ENCODE measurements around the gene OVOL3. TPM values are rescaled to one million over a fixed set of nuclear protein-coding genes. Genes with fewer than 3 reads are reported as not detected.

OVOL3 gene
- total and polyA plus RNA-seq, 4 donors: not detected

DNA sequence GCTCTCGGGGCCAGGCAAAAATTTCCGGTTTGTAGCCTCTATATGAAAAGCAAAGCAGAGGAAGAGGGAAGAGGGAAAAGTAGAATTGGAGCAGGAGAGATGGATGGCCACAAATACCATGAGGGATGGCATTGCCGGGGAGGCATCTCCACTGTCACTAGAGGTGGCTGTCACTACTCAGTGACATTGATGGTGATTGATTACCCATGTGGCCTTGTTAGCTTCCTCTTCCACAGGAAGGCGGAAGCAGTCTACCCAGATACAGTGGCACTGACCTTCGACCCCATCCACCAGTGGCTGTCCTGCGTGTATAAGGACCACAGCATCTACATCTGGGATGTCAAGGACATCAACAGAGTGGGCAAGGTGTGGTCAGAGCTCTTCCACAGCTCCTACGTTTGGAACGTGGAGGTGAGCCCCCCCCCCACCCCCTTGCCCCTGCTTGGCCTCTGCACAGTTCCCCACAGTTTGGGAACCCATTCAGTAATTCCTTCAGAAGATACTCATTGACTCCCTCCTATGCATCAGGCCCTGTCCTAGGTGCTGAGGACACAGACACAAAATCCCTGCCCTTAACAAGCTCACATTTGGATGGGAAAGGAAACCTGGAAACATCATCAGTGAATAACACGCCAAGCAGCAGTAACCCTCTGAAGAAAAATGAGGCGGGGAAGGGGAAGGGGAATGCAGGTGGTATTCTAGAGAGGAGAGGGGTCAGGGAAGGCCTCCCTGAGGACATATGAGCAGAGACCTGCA is 37.6 kb upstream of the OVOL3 start (continued):
- TF ChIP-seq YY1 (IDR thresholded peaks at IDR 0.05): no peak
- TF ChIP-seq, protein P1, sequence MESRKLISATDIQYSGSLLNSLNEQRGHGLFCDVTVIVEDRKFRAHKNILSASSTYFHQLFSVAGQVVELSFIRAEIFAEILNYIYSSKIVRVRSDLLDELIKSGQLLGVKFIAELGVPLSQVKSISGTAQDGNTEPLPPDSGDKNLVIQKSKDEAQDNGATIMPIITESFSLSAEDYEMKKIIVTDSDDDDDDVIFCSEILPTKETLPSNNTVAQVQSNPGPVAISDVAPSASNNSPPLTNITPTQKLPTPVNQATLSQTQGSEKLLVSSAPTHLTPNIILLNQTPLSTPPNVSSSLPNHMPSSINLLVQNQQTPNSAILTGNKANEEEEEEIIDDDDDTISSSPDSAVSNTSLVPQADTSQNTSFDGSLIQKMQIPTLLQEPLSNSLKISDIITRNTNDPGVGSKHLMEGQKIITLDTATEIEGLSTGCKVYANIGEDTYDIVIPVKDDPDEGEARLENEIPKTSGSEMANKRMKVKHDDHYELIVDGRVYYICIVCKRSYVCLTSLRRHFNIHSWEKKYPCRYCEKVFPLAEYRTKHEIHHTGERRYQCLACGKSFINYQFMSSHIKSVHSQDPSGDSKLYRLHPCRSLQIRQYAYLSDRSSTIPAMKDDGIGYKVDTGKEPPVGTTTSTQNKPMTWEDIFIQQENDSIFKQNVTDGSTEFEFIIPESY (IDR thresholded peaks at IDR 0.05): no peak
- no peak for TF ChIP-seq GABPA (IDR thresholded peaks at IDR 0.05 in 1 of 2, conservative IDR thresholded peaks at IDR 0.05 in 1 of 2)
- TF ChIP-seq, protein P2, sequence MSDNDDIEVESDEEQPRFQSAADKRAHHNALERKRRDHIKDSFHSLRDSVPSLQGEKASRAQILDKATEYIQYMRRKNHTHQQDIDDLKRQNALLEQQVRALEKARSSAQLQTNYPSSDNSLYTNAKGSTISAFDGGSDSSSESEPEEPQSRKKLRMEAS (IDR thresholded peaks at IDR 0.05): no peak
- no peak for TF ChIP-seq HNF4G (IDR thresholded peaks at IDR 0.05)

DNA sequence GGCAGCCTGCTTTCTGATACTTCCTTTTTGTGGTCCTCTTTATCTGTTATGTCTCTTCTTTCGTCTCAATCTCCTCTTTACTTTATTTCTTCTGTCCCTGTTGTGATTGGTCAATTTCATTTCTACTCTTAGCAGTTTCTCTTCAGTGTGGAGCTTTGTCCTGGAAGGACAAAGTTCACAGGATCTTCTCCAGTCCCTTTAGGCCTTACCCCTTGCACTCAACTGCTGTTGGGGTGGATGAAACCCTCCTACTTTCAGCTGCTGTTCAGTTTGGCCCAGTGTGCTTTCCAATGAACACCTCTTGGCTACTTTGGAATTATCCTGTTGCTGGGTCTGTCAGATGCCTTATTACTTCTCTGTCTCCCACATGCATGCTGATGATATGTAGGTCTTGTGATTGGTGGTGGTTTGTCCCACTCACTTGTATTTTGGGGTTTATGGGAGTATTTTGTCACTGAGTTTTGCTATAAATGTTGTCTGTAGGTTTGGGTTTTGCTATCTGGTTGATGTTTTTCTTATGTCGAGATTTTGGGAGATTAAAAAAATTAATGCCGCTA is 31.5 kb upstream of the OVOL3 start:
- Histone ChIP-seq H3K9me3 (ENCODE audit: control insufficient read depth in 4 of 4, low read length in 3 of 4) (no peaks in the 10 kb centered on the region), H3K27ac (ENCODE audit: low read depth in 1 of 2, low read length in 2 of 2) (no peak overlapping the region), H3K4me1 (ENCODE audit: control insufficient read depth in 4 of 4, insufficient read depth in 4 of 4, low read length in 3 of 4) (no peaks in the 10 kb centered on the region), H3K36me3 (ENCODE audit: control insufficient read depth in 4 of 4, insufficient read depth in 3 of 4, low read depth in 1 of 4, low read length in 3 of 4) (peaks cover 0 to 2% (median 0%) of the 10 kb centered on the region in 4 donors), H3K4me3 (ENCODE audit: low read depth in 1 of 3, low read length in 3 of 3) (no peak overlapping the region), H3K9ac (ENCODE audit: low read depth in 1 of 2, low read length in 2 of 2) (no peak overlapping the region), H3K27me3 (ENCODE audit: control insufficient read depth in 4 of 4, insufficient read depth in 4 of 4, low read length in 3 of 4) (no peaks in the 10 kb centered on the region)
- TF ChIP-seq EGR1 (IDR thresholded peaks at IDR 0.05; ENCODE audit: low read depth in 2 of 2): no peak
- TF ChIP-seq HNF4A (conservative IDR thresholded peaks at IDR 0.05): peak in 1 of 2 donors; percentile 10
- 90% methylated on average over 3 of the region's 3 CpGs for WGBS
- DNase-seq (ENCODE audit: low spot score): no peak

DNA sequence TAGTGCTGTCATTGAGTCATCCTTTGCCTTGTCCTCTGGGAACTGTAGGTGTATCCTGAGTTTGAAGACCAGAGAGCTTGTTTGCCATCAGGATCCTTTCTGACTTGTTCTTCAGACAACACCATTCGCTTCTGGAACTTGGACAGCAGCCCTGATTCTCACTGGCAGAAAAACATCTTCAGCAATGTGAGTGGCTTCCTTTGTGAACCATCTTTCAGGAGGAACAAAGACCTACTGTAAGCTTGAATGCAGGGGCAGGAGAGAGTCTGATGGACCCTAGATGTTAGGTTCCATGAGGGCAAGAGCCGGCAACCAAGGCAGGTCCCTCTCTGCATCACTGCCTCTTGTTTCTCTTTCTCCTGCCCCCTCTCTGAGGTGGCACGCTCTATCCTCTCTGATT is 29.6 kb upstream of the OVOL3 start:
- 95% methylated on average over 3 of the region's 3 CpGs for WGBS
- TF ChIP-seq, protein P1 (IDR thresholded peaks at IDR 0.05): no peak
- TF ChIP-seq, protein P3, sequence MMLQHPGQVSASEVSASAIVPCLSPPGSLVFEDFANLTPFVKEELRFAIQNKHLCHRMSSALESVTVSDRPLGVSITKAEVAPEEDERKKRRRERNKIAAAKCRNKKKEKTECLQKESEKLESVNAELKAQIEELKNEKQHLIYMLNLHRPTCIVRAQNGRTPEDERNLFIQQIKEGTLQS (IDR thresholded peaks at IDR 0.05): no peak
- TF ChIP-seq, protein P2 (IDR thresholded peaks at IDR 0.05): no peak
- no peak for TF ChIP-seq FOXA1 (IDR thresholded peaks at IDR 0.05)
- TF ChIP-seq, protein P4, sequence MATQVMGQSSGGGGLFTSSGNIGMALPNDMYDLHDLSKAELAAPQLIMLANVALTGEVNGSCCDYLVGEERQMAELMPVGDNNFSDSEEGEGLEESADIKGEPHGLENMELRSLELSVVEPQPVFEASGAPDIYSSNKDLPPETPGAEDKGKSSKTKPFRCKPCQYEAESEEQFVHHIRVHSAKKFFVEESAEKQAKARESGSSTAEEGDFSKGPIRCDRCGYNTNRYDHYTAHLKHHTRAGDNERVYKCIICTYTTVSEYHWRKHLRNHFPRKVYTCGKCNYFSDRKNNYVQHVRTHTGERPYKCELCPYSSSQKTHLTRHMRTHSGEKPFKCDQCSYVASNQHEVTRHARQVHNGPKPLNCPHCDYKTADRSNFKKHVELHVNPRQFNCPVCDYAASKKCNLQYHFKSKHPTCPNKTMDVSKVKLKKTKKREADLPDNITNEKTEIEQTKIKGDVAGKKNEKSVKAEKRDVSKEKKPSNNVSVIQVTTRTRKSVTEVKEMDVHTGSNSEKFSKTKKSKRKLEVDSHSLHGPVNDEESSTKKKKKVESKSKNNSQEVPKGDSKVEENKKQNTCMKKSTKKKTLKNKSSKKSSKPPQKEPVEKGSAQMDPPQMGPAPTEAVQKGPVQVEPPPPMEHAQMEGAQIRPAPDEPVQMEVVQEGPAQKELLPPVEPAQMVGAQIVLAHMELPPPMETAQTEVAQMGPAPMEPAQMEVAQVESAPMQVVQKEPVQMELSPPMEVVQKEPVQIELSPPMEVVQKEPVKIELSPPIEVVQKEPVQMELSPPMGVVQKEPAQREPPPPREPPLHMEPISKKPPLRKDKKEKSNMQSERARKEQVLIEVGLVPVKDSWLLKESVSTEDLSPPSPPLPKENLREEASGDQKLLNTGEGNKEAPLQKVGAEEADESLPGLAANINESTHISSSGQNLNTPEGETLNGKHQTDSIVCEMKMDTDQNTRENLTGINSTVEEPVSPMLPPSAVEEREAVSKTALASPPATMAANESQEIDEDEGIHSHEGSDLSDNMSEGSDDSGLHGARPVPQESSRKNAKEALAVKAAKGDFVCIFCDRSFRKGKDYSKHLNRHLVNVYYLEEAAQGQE (IDR thresholded peaks at IDR 0.05): no peak
- no peak for TF ChIP-seq EGR1 (IDR thresholded peaks at IDR 0.05; ENCODE audit: low read depth in 2 of 2)
- TF ChIP-seq HNF4A (conservative IDR thresholded peaks at IDR 0.05): no peak
- TF ChIP-seq FOXA2 (IDR thresholded peaks at IDR 0.05): no peak
- no peak for TF ChIP-seq RAD21 (IDR thresholded peaks at IDR 0.05)
- no peak for TF ChIP-seq NR2F2 (IDR thresholded peaks at IDR 0.05)
- no peak for TF ChIP-seq YY1 (IDR thresholded peaks at IDR 0.05)
- TF ChIP-seq RXRA (IDR thresholded peaks at IDR 0.05): no peak
- TF ChIP-seq TAF1 (conservative IDR thresholded peaks at IDR 0.05): no peak
- TF ChIP-seq HNF4G (IDR thresholded peaks at IDR 0.05): no peak
- no peak for TF ChIP-seq SP1 (IDR thresholded peaks at IDR 0.05)
- no peak for TF ChIP-seq JUND (IDR thresholded peaks at IDR 0.05)
- no peak for TF ChIP-seq GABPA (IDR thresholded peaks at IDR 0.05 in 1 of 2, conservative IDR thresholded peaks at IDR 0.05 in 1 of 2)
- TF ChIP-seq, protein P5, sequence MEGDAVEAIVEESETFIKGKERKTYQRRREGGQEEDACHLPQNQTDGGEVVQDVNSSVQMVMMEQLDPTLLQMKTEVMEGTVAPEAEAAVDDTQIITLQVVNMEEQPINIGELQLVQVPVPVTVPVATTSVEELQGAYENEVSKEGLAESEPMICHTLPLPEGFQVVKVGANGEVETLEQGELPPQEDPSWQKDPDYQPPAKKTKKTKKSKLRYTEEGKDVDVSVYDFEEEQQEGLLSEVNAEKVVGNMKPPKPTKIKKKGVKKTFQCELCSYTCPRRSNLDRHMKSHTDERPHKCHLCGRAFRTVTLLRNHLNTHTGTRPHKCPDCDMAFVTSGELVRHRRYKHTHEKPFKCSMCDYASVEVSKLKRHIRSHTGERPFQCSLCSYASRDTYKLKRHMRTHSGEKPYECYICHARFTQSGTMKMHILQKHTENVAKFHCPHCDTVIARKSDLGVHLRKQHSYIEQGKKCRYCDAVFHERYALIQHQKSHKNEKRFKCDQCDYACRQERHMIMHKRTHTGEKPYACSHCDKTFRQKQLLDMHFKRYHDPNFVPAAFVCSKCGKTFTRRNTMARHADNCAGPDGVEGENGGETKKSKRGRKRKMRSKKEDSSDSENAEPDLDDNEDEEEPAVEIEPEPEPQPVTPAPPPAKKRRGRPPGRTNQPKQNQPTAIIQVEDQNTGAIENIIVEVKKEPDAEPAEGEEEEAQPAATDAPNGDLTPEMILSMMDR (IDR thresholded peaks at IDR 0.05; ENCODE audit: low read depth, low read length, missing input control): no peak

More for the DNA sequence above, 29.6 kb upstream of the OVOL3 start:
- Histone ChIP-seq H3K9ac (ENCODE audit: low read depth in 1 of 2, low read length in 2 of 2) (no peak overlapping the region), H3K27ac (ENCODE audit: low read depth in 1 of 2, low read length in 2 of 2) (no peak overlapping the region), H3K4me1 (ENCODE audit: control insufficient read depth in 4 of 4, insufficient read depth in 4 of 4, low read length in 3 of 4) (no peaks in the 10 kb centered on the region), H3K27me3 (ENCODE audit: control insufficient read depth in 4 of 4, insufficient read depth in 4 of 4, low read length in 3 of 4) (no peaks in the 10 kb centered on the region), H3K9me3 (ENCODE audit: control insufficient read depth in 4 of 4, low read length in 3 of 4) (no peaks in the 10 kb centered on the region), H3K4me3 (ENCODE audit: low read depth in 1 of 3, low read length in 3 of 3) (no peak overlapping the region), H3K36me3 (ENCODE audit: control insufficient read depth in 4 of 4, insufficient read depth in 3 of 4, low read depth in 1 of 4, low read length in 3 of 4) (peaks cover 0 to 2% (median 0%) of the 10 kb centered on the region in 4 donors)
- DNase-seq (ENCODE audit: low spot score): no peak
